ENCODE data around the gene SEMA3D.

SEMA3D gene

GRCh38 chr7:85184599-85185423 is 2.0 kb downstream of the SEMA3D start:
- no peak for DNase-seq (ENCODE audit: low read depth in 1 of 2, low spot score in 1 of 2)

GRCh38 chr7:85183296-85183695 is 3.6 kb downstream of the SEMA3D start:
- no peak for DNase-seq (ENCODE audit: low read depth in 1 of 2, low spot score in 1 of 2)

DNA sequence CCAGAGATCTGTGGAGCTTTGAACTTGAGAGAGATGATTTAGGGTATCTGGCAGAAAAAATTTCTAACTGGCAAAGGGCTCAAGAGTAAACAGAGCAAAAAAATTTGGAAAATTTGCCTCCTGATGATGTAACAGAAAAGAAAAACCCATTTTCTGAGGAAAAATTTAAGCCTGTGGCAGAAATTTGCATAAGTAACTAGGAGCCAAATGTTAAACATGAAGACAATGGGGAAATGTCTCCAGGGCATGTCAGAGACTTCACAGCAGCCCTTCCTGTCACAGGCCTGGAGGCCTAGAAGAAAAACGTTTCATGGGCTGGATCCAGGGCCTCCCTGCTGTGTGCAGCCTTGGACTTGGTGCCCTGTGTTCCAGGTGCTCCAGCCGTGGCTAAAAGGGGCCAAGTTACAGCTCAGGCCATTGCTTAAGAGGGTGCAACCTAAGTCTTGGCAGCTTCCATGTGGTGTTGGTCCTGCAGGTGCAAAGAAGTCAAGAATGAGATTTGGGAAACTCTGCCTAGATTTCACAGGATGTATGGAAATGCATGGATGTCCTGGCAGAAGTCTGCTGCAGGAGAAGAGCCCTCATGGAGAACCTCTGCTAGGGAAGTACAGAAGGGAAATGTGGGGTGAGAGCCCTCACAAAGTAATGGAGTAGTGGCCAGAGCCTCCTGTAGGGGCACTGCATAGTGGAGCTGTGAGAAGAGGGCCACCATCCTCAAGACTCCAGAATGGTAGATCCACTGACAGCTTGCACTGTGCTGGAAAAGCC is 8.1 kb downstream of the SEMA3D start:
- DNase-seq (ENCODE audit: low read depth in 1 of 2, low spot score in 1 of 2), result no peak

DNA sequence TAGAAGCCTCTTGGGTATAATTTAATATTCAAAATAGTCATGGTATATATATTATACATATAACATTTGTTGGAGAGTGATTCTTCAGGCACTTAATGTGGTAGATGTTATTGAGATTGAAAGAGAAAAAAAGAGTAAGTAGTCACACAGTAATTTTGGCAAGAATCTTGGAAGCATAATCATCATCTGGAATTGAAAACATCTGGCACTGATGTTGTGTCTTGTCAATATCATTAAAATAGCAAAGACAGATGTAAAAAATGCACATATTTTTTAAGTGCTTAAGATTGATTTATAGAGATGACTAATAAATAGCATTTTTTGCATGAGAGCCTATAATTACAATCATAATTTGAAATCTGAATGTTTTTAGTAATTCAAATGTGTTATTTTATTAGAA is 9.5 kb downstream of the SEMA3D start:
- DNase-seq (ENCODE audit: low read depth in 1 of 2, low spot score in 1 of 2), result no peak

GRCh38 chr7:85176197-85176596 is 10.7 kb downstream of the SEMA3D start:
- no peak for DNase-seq (ENCODE audit: low read depth in 1 of 2, low spot score in 1 of 2)

DNA sequence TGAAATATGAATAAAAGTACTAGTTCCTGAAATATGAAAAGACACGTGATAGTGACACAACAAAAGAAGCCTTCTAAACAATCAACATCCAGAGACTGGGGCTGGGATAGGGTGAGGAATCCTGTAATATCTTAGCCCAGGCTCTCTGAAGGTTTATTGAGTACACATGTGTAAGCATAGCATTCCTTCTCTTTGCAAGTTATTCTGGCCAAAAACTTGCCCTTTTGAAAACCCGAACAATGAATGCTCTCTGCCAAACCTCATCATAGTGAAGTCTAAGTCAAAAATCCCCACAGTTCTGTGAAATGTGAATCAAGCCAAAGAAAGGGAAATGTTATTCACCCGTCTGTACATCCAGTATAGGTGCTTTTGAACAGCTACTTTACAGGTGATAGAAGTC is 11.6 kb downstream of the SEMA3D start:
- DNase-seq (ENCODE audit: low read depth in 1 of 2, low spot score in 1 of 2), result no peak

- no peak for DNase-seq (ENCODE audit: low read depth in 1 of 2, low spot score in 1 of 2)
Measured at GRCh38 chr7:85172530-85172941, 14.3 kb downstream of the SEMA3D start.

GRCh38 chr7:85167636-85168035 is 19.2 kb downstream of the SEMA3D start:
- DNase-seq (ENCODE audit: low read depth in 1 of 2, low spot score in 1 of 2), result no peak

DNA sequence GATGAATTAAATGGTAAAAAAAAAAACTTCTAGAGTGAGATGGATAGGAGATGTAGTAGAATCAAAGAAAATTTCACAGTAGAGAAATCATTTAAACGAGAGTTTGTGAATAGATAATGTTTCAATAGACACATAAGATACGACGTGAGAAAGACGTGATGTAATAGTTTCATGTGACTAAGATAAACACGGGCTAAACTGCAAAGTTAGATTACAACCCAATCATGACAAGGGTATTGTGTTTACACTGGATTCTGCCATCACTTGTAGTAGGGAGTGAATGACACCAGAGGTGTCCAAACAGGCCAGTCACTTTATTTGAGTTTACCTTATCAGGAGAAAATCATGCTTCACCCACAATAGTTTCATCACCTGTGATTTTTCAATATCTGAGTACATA is 21.6 kb downstream of the SEMA3D start:
- no peak for DNase-seq (ENCODE audit: low read depth in 1 of 2, low spot score in 1 of 2)

DNA sequence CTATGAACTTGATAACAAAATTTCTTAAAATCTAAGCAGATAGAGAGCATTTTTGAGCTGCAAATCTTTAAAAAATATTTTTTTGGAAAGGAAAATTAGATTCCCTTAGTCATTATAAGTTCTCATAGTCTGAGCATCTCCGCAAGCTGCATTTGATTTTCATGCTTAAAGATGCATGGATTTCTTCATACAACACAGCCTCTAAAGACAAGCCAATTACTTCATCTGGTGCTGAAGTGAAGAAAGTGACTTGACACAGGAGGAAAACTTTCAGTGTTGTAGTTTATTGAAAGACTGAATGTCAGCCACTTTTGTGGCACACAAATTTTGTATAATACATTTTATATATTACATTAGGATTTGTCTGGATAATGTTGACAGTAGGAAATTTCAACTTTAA is 22.5 kb downstream of the SEMA3D start:
- DNase-seq (ENCODE audit: low read depth in 1 of 2, low spot score in 1 of 2), result no peak

- DNase-seq (ENCODE audit: low read depth in 1 of 2, low spot score in 1 of 2), result no peak
Measured at GRCh38 chr7:85162721-85163120, 24.1 kb downstream of the SEMA3D start.

DNA sequence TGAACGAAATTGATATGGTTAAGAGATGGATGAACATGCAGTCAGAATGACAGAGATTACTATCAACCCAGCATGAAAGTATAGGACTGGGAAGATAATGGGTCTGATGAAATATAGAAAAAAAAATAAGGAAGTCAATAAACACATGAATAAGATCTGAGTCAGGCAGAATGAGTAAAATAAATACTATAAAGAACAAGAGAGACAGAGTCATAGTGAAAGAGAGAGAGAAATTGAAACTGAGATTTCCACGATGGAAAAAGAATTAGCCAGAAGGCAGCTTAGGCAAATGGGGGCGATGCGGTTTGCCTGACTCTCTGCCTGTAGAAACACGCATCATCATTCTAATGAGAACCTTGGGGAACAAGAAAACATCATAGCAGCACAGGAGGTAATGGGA is 26.6 kb downstream of the SEMA3D start:
- DNase-seq (ENCODE audit: low read depth in 1 of 2, low spot score in 1 of 2), result no peak

DNA sequence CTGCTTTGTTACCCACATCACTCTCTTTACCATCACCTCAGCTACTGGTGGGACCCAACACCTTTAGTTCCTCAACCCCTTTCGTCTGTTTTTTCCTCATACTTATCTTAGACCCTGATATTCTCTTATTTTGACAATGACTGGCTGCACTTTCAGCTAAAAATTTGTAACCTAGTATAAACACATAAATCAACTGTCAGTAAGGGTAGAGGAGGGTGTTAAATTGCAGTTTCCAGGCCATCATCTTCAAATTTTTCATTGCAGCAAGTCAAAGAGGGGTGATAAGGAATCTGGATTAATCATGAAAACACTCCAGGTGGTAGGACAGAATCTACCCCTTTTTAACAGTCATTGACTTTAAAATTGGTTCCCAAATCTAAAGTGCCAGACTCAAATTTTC is 27.9 kb downstream of the SEMA3D start:
- DNase-seq (ENCODE audit: low read depth in 1 of 2, low spot score in 1 of 2), result no peak

DNA sequence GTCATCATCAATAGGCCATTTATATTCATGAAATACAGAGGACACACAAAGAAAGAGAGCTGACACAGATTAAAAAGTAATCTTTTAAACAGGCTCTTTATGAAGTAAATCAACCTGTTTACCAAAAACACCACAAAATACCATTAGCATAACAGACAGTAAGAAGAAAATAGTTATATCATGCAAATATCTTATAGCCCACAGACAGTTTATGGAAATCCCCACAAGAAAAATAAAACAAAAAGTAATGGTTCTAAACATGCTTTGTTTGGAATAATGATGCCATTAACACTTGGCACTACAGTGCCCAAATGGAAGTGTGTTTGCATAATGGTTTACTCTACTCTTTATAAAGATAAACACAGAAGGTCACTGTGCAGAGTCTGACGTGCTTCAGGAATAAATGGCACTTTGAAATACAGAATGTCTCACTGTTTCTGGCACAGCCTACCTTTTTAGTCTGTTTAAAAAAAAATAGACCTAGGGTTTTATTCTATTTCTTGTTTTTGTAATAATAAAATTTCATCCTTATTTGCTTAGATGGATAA is 30.1 kb downstream of the SEMA3D start:
- no peak for DNase-seq (ENCODE audit: low read depth in 1 of 2, low spot score in 1 of 2)

DNA sequence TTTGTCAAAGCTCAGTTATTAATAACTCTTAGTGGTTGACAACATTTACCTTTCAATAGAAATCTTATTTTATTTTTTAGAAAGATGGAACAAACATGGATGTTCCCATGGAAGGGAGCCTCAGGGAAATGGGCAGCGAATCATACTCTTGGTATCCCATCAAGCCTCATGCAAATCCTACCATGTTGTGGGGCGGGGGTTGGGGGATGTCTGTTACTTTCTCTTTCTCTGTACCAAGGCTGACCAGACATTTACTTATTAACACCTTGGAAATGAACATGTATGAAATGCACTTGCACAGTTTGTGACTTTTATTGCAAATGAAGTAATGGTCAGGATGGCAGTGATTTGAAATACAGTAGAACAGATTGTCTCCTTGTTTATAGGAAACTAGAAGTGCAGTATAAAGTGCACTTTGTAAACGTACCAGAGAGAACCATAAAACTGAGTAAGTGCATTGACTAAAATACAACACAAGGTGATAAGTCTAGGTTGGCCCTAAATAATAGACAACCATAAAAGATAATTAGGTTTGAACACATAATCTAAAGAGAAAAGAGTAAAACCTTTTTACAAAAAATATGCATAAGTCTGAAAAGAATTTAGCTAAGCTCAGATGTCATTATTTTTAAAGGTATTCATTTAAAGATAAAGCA is 32.4 kb downstream of the SEMA3D start:
- DNase-seq (ENCODE audit: low read depth in 1 of 2, low spot score in 1 of 2), result no peak

- no peak for DNase-seq (ENCODE audit: low read depth in 1 of 2, low spot score in 1 of 2)
Measured at GRCh38 chr7:85153715-85154114, 33.1 kb downstream of the SEMA3D start.

GRCh38 chr7:85150624-85151023 is 36.2 kb downstream of the SEMA3D start:
- DNase-seq (ENCODE audit: low read depth in 1 of 2, low spot score in 1 of 2), result no peak

DNA sequence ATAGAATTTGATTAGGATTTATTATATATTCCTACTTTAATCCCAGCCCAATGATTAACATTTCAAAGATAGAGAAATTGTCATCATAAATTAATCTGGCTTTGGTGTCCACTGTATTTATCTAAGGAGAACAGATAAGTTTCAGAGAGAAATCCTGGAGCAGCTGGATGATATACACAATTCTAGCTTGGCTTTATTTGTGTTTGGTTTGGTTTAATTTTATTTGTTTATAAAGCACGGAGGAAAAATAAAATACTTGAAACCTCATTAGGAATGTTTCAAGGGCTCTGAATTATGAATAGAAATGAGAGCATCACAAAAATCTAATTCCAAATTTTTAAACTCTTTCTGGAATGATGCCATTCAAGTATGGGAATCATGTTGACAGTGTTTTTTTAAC is 42.1 kb downstream of the SEMA3D start:
- DNase-seq (ENCODE audit: low read depth in 1 of 2, low spot score in 1 of 2), result no peak

GRCh38 chr7:85135977-85136376 is 50.9 kb downstream of the SEMA3D start:
- DNase-seq (ENCODE audit: low read depth in 1 of 2, low spot score in 1 of 2), result no peak

DNA sequence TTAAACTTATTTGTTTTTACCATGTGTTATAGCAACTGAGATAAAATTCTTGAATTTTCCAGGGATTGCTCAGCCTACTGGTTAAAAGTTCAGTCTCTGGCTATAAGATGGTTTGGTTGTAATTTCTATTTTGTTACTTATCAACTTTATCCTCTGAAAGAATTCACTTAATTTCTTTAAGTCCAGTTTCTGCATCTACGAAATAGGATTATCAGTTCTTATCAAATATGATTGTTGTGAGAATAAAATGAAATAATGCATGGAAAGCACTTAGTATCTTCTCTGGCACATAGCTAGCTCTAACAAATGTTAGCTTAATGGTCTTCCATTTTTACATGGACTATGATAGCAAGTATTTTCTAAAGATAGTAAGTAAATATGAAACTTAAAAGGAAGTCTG is 53.3 kb downstream of the SEMA3D start:
- no peak for DNase-seq (ENCODE audit: low read depth in 1 of 2, low spot score in 1 of 2)

DNA sequence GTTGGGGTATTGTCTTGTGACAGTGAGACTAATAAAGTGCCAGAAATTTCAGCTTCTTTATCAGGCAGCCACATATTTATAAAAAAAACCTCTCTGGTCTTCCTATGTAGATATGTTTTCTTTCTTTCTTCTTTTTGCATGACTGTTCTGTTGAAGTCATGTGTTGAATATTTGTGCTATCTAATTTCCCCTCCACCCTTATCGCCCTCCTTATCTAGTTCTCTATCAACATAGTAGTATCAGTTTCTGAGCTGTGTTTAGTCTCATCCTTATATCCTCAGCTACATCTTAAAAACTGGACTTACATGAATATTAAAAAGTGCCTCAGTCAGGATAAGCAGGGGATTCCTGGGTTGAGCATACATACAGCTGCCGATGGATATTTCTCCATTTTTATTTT is 53.9 kb downstream of the SEMA3D start:
- DNase-seq (ENCODE audit: low read depth in 1 of 2, low spot score in 1 of 2), result no peak

DNA sequence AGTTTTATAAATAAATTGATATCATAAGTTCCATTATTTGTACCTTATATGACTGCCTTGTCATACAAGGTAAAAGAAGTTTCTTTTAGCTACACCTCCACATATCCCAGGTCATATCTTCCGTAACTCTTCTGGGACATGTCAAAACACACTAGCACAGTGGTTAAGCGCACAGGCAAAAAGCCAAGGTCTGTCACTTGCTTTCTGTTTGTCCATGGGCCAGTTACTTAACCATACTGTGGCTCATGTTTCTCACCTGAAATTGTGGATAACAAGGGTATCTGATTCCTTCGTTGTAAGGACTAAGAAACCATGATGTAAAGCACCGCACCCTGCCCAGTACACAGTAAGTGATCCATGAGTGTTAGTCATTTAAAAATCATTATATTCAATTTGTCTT is 56.2 kb downstream of the SEMA3D start:
- no peak for DNase-seq (ENCODE audit: low read depth in 1 of 2, low spot score in 1 of 2)

Measured in activated CD4-positive, alpha-beta T cell treated with anti-CD3 and anti-CD28 coated beads, Interleukin-2, amount 50 U/mL, for 24 hours (primary cell).